NB4 (cell line): ENCODE data around the gene DLD.
"Not testable (repeated sequence)": the region's sequence is repeated elsewhere in the genome, so short reads cannot be mapped to it uniquely, and the experiment has no call there.

Experiments used
- DNase-seq: peaks from one replicate; pipeline ENCODE4 v3.0.0; 2010; ENCODE audit warnings: low read depth
- H3K4me3 ChIP-seq: one replicate; pipeline ENCODE4 v1.5.1; 2011; ENCODE audit warnings: mild to moderate bottlenecking, low read depth, low read length, moderate library complexity
- MYC ChIP-seq: IDR thresholded peaks from 2 replicates; pipeline ENCODE4 v1.6.1; 2011; ENCODE audit warnings: low read depth, low read length
- POLR2A ChIP-seq: IDR thresholded peaks from 2 replicates; pipeline ENCODE4 v1.6.1; 2011; ENCODE audit warnings: mild to moderate bottlenecking; ENCODE audit not compliant: insufficient read length; ENCODE audit errors: extremely low read depth
- TF ChIP-seq, protein P1 (sequence below): IDR thresholded peaks from one replicate; pipeline ENCODE4 v1.5.1; 2012; ENCODE audit warnings: low read depth, low read length
- TF ChIP-seq, protein P2 (sequence below): IDR thresholded peaks from 2 replicates; pipeline ENCODE4 v1.6.1; 2011; ENCODE audit warnings: low read depth, low read length

DLD gene

DNA sequence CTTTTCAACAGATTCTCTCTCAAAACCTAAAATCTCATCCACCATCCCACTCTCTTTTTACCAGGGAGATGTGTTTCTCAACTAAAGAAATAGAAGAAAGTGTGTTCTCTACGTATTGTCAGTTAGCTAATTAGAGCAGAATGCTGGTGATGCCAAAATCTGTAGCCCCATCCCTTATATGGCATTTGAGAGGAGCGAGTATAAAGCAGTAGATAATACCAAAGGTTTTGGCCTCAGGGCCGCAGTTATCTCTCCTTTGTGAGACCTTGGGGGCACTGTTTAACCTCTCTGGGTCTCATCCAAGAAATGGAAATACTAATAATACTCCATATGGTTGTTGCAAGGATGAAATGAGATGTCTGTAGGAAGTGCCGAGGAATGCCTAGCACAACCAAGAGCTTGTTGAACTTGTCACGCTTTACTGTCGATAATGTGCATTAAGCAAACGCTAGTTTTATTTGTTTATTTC, 456 bp upstream of the DLD start:
- peak overlapping the region; percentile 75 for H3K4me3 ChIP-seq
- TF ChIP-seq, protein P1, sequence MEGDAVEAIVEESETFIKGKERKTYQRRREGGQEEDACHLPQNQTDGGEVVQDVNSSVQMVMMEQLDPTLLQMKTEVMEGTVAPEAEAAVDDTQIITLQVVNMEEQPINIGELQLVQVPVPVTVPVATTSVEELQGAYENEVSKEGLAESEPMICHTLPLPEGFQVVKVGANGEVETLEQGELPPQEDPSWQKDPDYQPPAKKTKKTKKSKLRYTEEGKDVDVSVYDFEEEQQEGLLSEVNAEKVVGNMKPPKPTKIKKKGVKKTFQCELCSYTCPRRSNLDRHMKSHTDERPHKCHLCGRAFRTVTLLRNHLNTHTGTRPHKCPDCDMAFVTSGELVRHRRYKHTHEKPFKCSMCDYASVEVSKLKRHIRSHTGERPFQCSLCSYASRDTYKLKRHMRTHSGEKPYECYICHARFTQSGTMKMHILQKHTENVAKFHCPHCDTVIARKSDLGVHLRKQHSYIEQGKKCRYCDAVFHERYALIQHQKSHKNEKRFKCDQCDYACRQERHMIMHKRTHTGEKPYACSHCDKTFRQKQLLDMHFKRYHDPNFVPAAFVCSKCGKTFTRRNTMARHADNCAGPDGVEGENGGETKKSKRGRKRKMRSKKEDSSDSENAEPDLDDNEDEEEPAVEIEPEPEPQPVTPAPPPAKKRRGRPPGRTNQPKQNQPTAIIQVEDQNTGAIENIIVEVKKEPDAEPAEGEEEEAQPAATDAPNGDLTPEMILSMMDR, result no peak
- TF ChIP-seq, protein P2, sequence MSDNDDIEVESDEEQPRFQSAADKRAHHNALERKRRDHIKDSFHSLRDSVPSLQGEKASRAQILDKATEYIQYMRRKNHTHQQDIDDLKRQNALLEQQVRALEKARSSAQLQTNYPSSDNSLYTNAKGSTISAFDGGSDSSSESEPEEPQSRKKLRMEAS, result no peak
- TF ChIP-seq POLR2A (no peak), MYC (no peak)
- DNase-seq, result no peak

DNA sequence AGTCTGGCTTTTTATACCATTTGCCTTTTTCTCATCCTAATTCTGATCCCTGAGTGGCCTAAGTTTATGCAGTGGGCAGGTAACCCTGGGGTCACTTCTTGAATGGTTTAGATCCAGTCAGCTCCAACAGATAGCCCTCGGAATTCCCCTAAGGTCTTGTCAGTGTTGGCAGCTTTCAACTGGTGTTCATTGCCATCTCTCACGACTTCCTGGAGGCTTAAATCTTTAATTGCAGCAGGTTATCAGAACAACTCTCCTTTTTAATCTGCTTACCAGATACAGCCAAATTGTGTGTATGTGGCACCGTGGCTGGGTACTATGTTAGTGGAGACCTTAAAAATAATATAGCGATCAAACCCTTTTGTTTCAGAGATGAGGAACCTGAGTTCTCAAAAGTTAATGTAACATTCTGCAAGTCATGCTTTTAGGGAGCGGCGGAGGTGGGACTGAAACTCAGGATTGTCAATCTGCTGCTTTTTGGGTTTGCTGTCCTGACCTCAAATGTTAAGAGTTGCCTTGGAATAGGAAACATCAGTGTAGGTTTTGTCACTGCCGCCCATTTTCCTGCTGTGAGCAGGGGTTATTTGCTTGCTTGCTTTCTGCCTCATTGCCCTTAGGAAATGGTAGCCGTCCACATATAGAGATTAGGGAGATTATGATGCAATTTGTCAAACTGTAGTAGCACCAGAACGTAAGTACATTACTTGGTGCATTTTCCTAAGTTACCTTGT, 818 bp downstream of the DLD start:
- peak; percentile 39 for DNase-seq
- no peak for TF ChIP-seq POLR2A
- no peak for TF ChIP-seq MYC
- TF ChIP-seq, protein P2, result no peak
- TF ChIP-seq, protein P1, result no peak
- H3K4me3 ChIP-seq, result peak overlapping the region; percentile 75

DNA sequence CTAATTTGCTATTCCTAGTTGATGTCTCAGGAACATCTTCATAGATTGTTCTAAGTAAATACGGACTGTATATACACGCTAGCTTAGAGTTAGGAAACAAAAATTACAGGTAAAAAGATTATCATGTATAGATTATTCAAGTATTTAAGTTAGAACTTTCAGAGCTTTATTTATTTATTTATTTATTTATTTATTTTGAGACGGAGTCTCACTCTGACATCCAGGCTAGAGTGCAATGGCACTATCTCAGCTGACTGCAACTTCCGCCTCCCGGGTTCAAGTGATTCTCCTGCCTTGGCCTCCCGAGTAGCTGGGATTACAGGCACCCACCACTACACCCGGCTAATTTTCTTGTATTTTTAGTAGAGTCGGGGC, 1.4 kb downstream of the DLD start:
- H3K4me3 ChIP-seq, result peak overlapping the region; percentile 75
- not testable (repeated sequence) for DNase-seq

DNA sequence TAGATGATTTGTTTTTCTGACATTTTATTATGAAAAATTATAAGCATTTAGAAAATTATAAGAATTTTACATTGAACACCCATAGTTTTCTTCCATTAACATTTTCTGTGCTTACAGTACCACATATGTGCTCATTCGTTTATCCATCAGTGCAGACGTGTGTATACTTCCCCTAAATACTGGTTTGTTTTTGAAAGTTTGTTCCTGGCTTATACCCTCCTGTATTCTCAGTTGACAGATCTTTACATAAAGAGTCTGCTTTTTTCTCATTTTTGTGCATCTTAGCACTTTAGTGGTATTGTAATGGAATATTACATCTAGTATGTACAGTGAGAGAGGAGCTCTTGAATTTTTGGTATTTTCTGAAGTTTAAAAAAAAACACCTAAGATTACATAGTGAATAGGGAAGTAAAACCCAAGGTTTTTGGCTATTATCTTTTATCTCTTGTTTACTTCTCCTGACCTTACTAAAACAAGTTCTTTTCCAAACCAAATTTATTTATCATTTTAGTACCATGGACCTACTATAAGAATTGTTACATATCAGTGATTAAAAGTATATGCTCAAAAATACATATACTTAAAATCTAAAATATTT, 8.1 kb downstream of the DLD start:
- H3K4me3 ChIP-seq, result no peak overlapping the region
- no peak for DNase-seq
- TF ChIP-seq, protein P2, result no peak
- TF ChIP-seq MYC (no peak), POLR2A (no peak)
- TF ChIP-seq, protein P1, result no peak

DNA sequence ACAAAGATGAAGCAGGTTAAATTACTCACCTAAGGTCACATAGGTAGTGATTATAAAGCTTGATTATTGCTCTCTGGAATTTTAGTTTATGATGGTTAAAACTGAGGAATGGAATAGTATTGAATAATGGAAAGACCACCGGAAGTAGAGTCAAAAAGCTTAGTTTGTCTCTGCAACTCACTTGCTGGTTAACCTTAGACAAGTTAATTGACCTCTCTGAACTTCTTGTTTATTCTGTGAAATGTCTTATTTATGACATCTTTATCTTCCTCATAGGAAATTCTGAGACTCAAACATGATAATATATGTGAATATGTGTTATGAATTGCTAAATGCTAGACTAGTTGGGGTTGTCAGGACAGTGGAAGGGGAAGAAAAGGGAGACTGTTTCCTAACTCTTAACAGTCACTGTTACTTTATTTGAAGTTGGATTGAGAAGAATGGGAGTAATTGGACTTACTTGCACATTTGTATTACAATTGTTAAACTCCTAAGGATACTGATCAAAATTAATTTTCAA, 9.6 kb downstream of the DLD start:
- H3K4me3 ChIP-seq, result no peak overlapping the region
- no peak for DNase-seq
- TF ChIP-seq POLR2A, result no peak
- TF ChIP-seq, protein P1, result no peak
- TF ChIP-seq, protein P2, result no peak
- no peak for TF ChIP-seq MYC

DNA sequence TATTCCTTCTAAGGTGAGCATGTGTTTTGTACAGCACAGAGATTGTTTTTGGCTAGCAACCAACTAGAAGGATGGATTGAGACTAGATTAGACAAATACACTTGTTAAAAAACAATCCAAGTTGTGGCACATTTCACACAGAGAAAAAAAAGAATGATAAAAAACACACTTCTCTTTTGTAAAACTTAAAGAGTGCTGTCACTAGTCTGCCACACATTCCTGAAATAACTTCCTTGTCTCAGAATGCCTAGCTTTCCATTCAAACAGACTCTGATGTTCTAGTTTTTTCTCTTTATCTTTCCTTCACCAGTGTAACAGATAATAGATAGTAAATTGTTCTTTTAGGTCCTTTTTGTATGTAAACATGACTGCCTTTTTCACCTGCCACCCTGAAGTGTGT, 11.4 kb downstream of the DLD start:
- DNase-seq, result no peak
- no peak overlapping the region for H3K4me3 ChIP-seq
- TF ChIP-seq, protein P2, result no peak
- TF ChIP-seq, protein P1, result no peak
- TF ChIP-seq POLR2A, result no peak
- no peak for TF ChIP-seq MYC
